ACC112 (cell line): ENCODE results near the gene ZNF80.

Source experiments
- H2AFZ ChIP-seq: fragments of 200-600 bp; sonication (generic); one replicate; pipeline ENCODE4 v1.6.0; 2017; ENCODE audit warnings: antibody characterized with exemption, low read length; ENCODE audit not compliant: unreplicated experiment
- H3K27ac ChIP-seq: fragments of 200-600 bp; sonication (generic); 2 replicates; pipeline ENCODE4 v1.5.1; 2014; ENCODE audit warnings: low read depth, mild to moderate bottlenecking, antibody characterized with exemption, low read length, moderate library complexity
- H3K27me3 ChIP-seq: fragments of 200-600 bp; sonication (generic); 2 replicates; pipeline ENCODE4 v1.6.1; 2014; ENCODE audit warnings: mild to moderate bottlenecking, antibody characterized with exemption, low read length, moderate library complexity, mixed read lengths; ENCODE audit not compliant: insufficient read depth
- H3K36me3 ChIP-seq: fragments of 200-600 bp; sonication (generic); 2 replicates; pipeline ENCODE4 v1.6.1; 2016; ENCODE audit warnings: mild to moderate bottlenecking, antibody characterized with exemption, low read length, moderate library complexity, mixed read lengths; ENCODE audit not compliant: insufficient read depth
- H3K4me1 ChIP-seq: fragments of 200-600 bp; sonication (generic); one replicate; pipeline ENCODE4 v1.6.1; 2016; ENCODE audit warnings: low read length, mixed read lengths; ENCODE audit not compliant: insufficient read depth, unreplicated experiment, control insufficient read depth
- H3K4me3 ChIP-seq: fragments of 200-600 bp; sonication (generic); 2 replicates; pipeline ENCODE4 v1.5.1; 2014; ENCODE audit warnings: mild to moderate bottlenecking, low read depth, low read length
- H3K79me2 ChIP-seq: fragments of 200-600 bp; sonication (generic); one replicate; pipeline ENCODE4 v1.6.0; 2016; ENCODE audit warnings: low read length; ENCODE audit not compliant: control insufficient read depth, unreplicated experiment, insufficient read depth

ZNF80 gene

DNA sequence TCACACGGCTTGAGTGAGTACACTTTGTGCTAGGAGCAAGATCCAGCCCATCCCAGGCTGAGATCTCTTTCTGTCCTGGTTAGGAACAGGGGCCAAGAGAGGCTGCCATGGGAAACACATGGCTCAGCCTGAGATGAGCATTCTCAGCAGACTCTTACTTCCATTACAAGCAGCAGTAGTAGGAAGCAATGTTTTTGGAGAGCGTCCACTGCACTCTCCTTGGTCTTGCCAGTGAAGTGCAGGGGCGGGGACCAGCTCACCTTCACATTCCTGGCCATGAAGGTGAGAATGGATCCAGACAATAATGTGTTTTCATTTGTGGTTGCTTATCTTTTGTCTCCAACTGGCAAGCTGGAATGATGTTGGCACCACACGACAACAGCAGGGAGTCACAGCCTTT lies 24.7 kb downstream of the ZNF80 start:
- H3K27ac ChIP-seq = peak overlapping the region; percentile 93
- no peaks in the 10 kb centered on the region for H3K36me3 ChIP-seq
- no peak overlapping the region for H2AFZ ChIP-seq
- no peak overlapping the region for H3K4me3 ChIP-seq
- no peaks in the 10 kb centered on the region for H3K27me3 ChIP-seq
- H3K79me2 ChIP-seq = no peaks in the 10 kb centered on the region
- peaks cover 52% of the 10 kb centered on the region for H3K4me1 ChIP-seq

DNA sequence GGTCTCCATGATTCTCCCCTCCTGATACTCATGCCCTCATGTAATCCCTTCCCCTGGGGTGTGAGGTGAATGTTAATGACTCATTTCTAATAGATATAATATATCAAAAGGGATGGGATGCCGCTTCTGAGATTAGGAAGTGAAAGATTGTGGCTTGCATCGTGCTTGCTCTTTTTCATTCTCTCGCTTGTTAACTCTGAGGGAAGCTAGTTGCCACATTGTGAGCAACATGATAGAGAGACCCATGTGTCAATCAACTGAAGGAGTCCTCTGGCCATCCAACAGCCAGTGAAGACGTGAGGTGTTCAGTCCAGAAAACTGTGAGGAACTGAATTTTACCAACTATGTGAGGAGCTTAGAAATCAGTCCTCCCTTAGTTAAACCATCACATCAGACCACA lies 29.6 kb downstream of the ZNF80 start:
- H3K4me1 ChIP-seq = peaks cover 15% of the 10 kb centered on the region
- no peaks in the 10 kb centered on the region for H3K79me2 ChIP-seq
- H3K4me3 ChIP-seq = no peak overlapping the region
- no peak overlapping the region for H2AFZ ChIP-seq
- no peak overlapping the region for H3K27ac ChIP-seq
- H3K36me3 ChIP-seq = no peaks in the 10 kb centered on the region
- H3K27me3 ChIP-seq = no peaks in the 10 kb centered on the region; the same call in 1 of the 2 replicates

DNA sequence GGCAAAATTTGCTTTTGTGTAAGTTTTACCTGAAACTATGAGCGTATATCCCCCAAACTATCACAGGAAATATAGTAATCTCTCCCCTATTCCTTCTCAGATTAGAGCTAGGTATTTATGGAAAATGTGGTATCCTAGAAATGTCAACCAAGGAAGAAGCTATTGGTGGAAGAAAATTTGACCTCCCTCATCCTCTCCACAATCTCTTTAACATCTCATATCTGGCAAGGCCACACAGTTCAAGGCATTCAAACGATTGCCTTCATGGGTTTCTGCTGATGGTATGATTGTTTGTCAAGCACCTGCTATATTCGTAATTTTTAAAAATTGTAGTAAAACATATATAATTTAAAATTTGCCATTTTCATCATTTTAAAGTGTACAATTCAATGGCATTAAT lies 31.0 kb downstream of the ZNF80 start:
- Histone ChIP-seq H3K27me3 (no peaks in the 10 kb centered on the region; the same call in 1 of the 2 replicates), H3K79me2 (no peaks in the 10 kb centered on the region), H2AFZ (no peak overlapping the region), H3K4me3 (no peak overlapping the region), H3K36me3 (no peaks in the 10 kb centered on the region), H3K4me1 (peaks cover 7% of the 10 kb centered on the region), H3K27ac (no peak overlapping the region)

DNA sequence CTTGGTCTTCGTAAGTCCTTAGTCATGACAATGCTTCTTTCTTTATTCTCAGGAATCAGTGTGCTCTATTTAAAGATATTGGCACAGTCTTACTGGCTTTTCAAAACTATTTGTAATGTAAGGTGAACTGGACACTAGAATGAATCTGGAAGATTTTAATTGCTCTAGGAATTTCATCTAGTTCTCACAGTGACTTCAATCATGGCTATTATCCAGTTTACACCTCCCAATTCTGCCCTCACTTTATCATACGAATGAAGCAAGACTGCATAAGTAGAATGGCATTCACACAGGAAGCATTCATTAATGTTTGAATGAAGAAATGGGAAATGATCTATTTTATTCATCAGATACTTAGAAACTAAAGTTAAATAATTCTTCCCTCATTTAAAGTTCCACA lies 31.8 kb downstream of the ZNF80 start:
- no peaks in the 10 kb centered on the region for H3K79me2 ChIP-seq
- H3K27me3 ChIP-seq = no peaks in the 10 kb centered on the region; the same call in 1 of the 2 replicates
- no peak overlapping the region for H2AFZ ChIP-seq
- no peak overlapping the region for H3K27ac ChIP-seq
- H3K36me3 ChIP-seq = no peaks in the 10 kb centered on the region
- no peak overlapping the region for H3K4me3 ChIP-seq
- peaks cover 7% of the 10 kb centered on the region for H3K4me1 ChIP-seq

DNA sequence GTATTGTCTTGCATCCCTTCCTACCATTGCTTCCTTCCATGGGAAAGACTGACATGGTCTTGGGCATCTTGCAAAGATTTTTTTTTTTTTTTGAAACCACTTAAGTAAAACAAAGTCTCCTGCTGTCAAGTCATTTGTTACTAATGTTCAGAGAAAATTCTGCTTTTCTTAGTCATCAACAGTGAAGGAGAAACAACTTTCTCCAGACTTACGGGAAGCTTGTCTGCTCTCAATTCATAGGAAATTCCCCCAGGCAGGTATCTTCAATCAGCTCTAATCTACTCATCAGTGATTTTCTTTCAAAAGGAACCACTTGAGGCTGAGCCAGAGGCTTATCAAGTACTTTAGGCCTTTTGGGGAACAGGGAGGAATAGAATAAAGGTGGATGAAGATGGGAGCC lies 42.6 kb downstream of the ZNF80 start:
- no peaks in the 10 kb centered on the region for H3K79me2 ChIP-seq
- H3K4me3 ChIP-seq = no peak overlapping the region
- H3K36me3 ChIP-seq = no peaks in the 10 kb centered on the region
- no peaks in the 10 kb centered on the region for H3K27me3 ChIP-seq
- H3K27ac ChIP-seq = no peak overlapping the region
- no peaks in the 10 kb centered on the region for H3K4me1 ChIP-seq
- no peak overlapping the region for H2AFZ ChIP-seq

DNA sequence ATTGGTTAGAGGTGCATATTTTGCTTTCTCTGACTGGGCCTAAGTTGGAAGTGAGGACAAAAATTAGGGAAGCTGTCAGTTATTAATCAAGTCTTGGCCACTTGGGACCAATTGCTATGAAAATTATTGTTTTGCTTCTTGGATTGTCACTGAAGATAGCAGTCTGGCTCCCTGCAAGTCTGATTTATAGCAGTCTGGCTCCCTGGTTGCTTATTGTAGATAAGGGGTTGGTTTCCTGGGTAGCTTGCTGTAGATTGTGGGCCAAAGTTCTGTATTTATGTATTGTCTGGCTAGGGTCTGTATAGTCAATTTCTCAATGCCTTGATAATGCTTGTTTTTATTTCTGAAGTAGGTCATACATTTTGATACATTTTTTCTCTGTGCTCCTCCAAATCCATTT lies 45.2 kb downstream of the ZNF80 start:
- no peaks in the 10 kb centered on the region for H3K36me3 ChIP-seq
- no peaks in the 10 kb centered on the region for H3K79me2 ChIP-seq
- no peak overlapping the region for H3K4me3 ChIP-seq
- peaks cover 21% of the 10 kb centered on the region for H3K27me3 ChIP-seq
- H3K27ac ChIP-seq = no peak overlapping the region
- H3K4me1 ChIP-seq = no peaks in the 10 kb centered on the region
- H2AFZ ChIP-seq = no peak overlapping the region

DNA sequence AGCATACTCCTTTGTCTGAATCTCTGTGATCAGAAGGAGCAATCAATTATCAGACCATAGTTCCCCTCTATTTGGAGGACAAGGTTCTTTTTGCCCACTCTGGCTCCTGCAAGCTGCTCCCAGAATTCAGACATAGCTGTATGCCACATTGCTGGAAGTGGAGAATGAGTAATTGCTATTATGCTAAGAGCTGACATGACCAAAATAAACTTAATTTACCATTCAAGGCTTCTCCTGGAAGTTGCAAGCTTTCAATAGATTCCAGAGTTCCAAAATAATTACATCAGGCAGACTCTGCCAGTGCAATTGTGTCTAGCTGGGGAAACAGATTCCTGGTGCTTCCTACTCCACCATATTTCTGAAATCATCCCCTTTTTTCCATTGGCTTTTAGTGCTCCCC lies 50.9 kb downstream of the ZNF80 start:
- Histone ChIP-seq H3K79me2 (no peaks in the 10 kb centered on the region), H3K36me3 (no peaks in the 10 kb centered on the region), H3K27ac (no peak overlapping the region), H3K27me3 (peaks cover 72% of the 10 kb centered on the region), H3K4me1 (no peaks in the 10 kb centered on the region), H3K4me3 (no peak overlapping the region), H2AFZ (no peak overlapping the region)
